H1 (cell line): ENCODE results near the gene LGALS4. TPM values are rescaled to one million over a fixed set of nuclear protein-coding genes. Genes with fewer than 3 reads are reported as not detected.
"Not testable (repeated sequence)": the region's sequence is repeated elsewhere in the genome, so short reads cannot be mapped to it uniquely, and the experiment has no call there.

Experiments
- CTCF ChIA-PET: fragments of 300-600 bp; sonication (Branson Sonifier 250); formaldehyde crosslinking; loops from one replicate; lab custom pipeline; 2021; ENCODE audit not compliant: partially characterized antibody; lab: Charles Lee
- POLR2A ChIA-PET: fragments of 300-600 bp; sonication (Branson Sonifier 250); formaldehyde crosslinking; loops from one replicate; lab custom pipeline; 2021; ENCODE audit warnings: inconsistent platforms; ENCODE audit not compliant: partially characterized antibody; lab: Charles Lee
- DNase-seq, 2 experiments: peaks; one replicate each; pipeline versions ENCODE4 v3.0.0 to v3.0.0-alpha.2; 2010 to 2022; ENCODE audit warnings: low spot score in 2 of 2, low read depth in 1 of 2, mixed read lengths in 1 of 2
- FAIRE-seq: peaks from 2 replicates; lab custom pipeline; 2011; peaks lifted over from hg19 to GRCh38; lab: Jason Lieb, UNC
- H2AFZ ChIP-seq: 2 replicates; pipeline ENCODE4 v1.8.1; 2012; ENCODE audit warnings: low read length, inconsistent platforms
- H2AK5ac ChIP-seq: 2 replicates; pipeline ENCODE4 v1.6.1; 2013; ENCODE audit warnings: low read depth, low read length
- H2BK120ac ChIP-seq: replicated peaks from 2 replicates; pipeline ENCODE3; 2013; ENCODE audit warnings: low read depth, low read length, inconsistent platforms
- H2BK12ac ChIP-seq: 2 replicates; pipeline ENCODE4 v1.6.1; 2013; ENCODE audit warnings: low read depth, low read length
- H2BK15ac ChIP-seq: 2 replicates; pipeline ENCODE4 v1.6.1; 2013; ENCODE audit warnings: low read length
- H2BK20ac ChIP-seq: 2 replicates; pipeline ENCODE4 v1.6.1; 2013; ENCODE audit warnings: low read length
- H2BK5ac ChIP-seq: 2 replicates; pipeline ENCODE4 v1.6.1; 2013; ENCODE audit warnings: low read depth, low read length
- H3K14ac ChIP-seq: 2 replicates; pipeline ENCODE4 v1.6.1; 2013; ENCODE audit warnings: inconsistent platforms; ENCODE audit not compliant: insufficient read length
- H3K18ac ChIP-seq: 2 replicates; pipeline ENCODE4 v1.6.1; 2013; ENCODE audit warnings: low read length; ENCODE audit errors: extremely low read depth
- H3K23ac ChIP-seq: 2 replicates; pipeline ENCODE4 v1.6.1; 2013; ENCODE audit warnings: inconsistent platforms; ENCODE audit not compliant: insufficient read length
- H3K23me2 ChIP-seq: 2 replicates; pipeline ENCODE4 v1.6.1; 2013; ENCODE audit warnings: low read depth, low read length
- H3K27ac ChIP-seq: 2 replicates; pipeline ENCODE4 v1.6.1; 2011; ENCODE audit warnings: low read depth, low read length, inconsistent platforms
- H3K27me3 ChIP-seq, 4 experiments: replicated peaks in 1 of 4; 1 replicate in 1 of 4; 2 replicates in 3 of 4; pipeline versions ENCODE4 v1.6.1 to v1.8.1; 2011 to 2013; ENCODE audit warnings: low read length in 3 of 4, mild to moderate bottlenecking in 3 of 4, inconsistent platforms in 2 of 4, mixed read lengths in 2 of 4, moderate library complexity in 1 of 4; ENCODE audit not compliant: control insufficient read depth in 3 of 4, insufficient read depth in 3 of 4; ENCODE audit errors: extremely low read depth in 1 of 4
- H3K36me3 ChIP-seq, 4 experiments: 2 replicates each; pipeline versions ENCODE4 v1.6.1 to v1.8.1; 2011 to 2013; ENCODE audit warnings: mild to moderate bottlenecking in 4 of 4, low read length in 3 of 4, moderate library complexity in 2 of 4, control low read depth in 1 of 4, inconsistent platforms in 1 of 4; ENCODE audit not compliant: insufficient read depth in 4 of 4, control insufficient read depth in 2 of 4
- H3K4ac ChIP-seq: replicated peaks from 2 replicates; pipeline ENCODE3; 2013; ENCODE audit warnings: low read length, low read depth, mixed read lengths, inconsistent platforms; ENCODE audit not compliant: insufficient read length
- H3K4me1 ChIP-seq, 4 experiments: replicated peaks in 1 of 4; 1 replicate in 1 of 4; 2 replicates in 3 of 4; pipeline versions ENCODE4 v1.6.1 to v1.8.1; 2011 to 2013; ENCODE audit warnings: low read length in 3 of 4, inconsistent platforms in 2 of 4, mixed read lengths in 1 of 4; ENCODE audit not compliant: insufficient read depth in 4 of 4, control insufficient read depth in 3 of 4
- H3K4me2 ChIP-seq, 2 experiments: 2 replicates each; pipeline versions ENCODE4 v1.6.1 to v1.8.1; 2011 to 2013; ENCODE audit warnings: low read depth in 2 of 2, low read length in 2 of 2, control low read depth in 1 of 2, inconsistent platforms in 1 of 2, mild to moderate bottlenecking in 1 of 2; ENCODE audit not compliant: insufficient read depth in 1 of 2
- H3K4me3 ChIP-seq, 4 experiments: fragments of 200-600, 300-600 bp in 1 of 4; sonication (generic), shearing (Covaris generic), sonication (Bioruptor Twin) in 1 of 4; 2 replicates each; pipeline versions ENCODE4 v1.5.1 to v1.8.1; 2011 to 2016; ENCODE audit warnings: low read length in 4 of 4, low read depth in 3 of 4, control low read depth in 2 of 4, inconsistent platforms in 2 of 4, mild to moderate bottlenecking in 2 of 4, mixed read lengths in 1 of 4, moderate library complexity in 1 of 4; ENCODE audit not compliant: insufficient read depth in 2 of 4; ENCODE audit errors: extremely low read depth in 1 of 4
- H3K56ac ChIP-seq: replicated peaks from 2 replicates; pipeline ENCODE3; 2013; ENCODE audit warnings: low read depth, mild to moderate bottlenecking, mixed read lengths, low read length, inconsistent platforms; ENCODE audit not compliant: insufficient read length
- H3K79me1 ChIP-seq: 2 replicates; pipeline ENCODE4 v1.6.1; 2013; ENCODE audit warnings: low read depth, low read length, control low read depth
- H3K79me2 ChIP-seq, 2 experiments: 2 replicates each; pipeline versions ENCODE4 v1.6.1 to v1.8.1; 2012 to 2013; ENCODE audit warnings: low read length in 2 of 2, mild to moderate bottlenecking in 2 of 2, inconsistent platforms in 1 of 2; ENCODE audit not compliant: insufficient read depth in 2 of 2, control insufficient read depth in 1 of 2
- H3K9ac ChIP-seq, 4 experiments: replicated peaks in 1 of 4; 1 replicate in 1 of 4; 2 replicates in 3 of 4; pipeline versions ENCODE4 v1.6.1 to v1.8.1; 2011 to 2013; ENCODE audit warnings: low read depth in 3 of 4, low read length in 3 of 4, control low read depth in 2 of 4, mild to moderate bottlenecking in 2 of 4, moderate library complexity in 2 of 4, inconsistent platforms in 1 of 4; ENCODE audit errors: extremely low read depth in 1 of 4
- H3K9me3 ChIP-seq, 2 experiments: 2 replicates each; pipeline versions ENCODE4 v1.6.1 to v1.8.1; 2012 to 2013; ENCODE audit warnings: mild to moderate bottlenecking in 2 of 2, moderate library complexity in 2 of 2, control low read depth in 1 of 2, inconsistent platforms in 1 of 2, low read depth in 1 of 2, low read length in 1 of 2, mixed read lengths in 1 of 2; ENCODE audit not compliant: insufficient read depth in 2 of 2
- H4K20me1 ChIP-seq, 2 experiments: replicated peaks in 1 of 2; 2 replicates each; pipeline versions ENCODE3 to v1.8.1; 2011 to 2013; ENCODE audit warnings: inconsistent platforms in 2 of 2, low read length in 2 of 2, mild to moderate bottlenecking in 1 of 2; ENCODE audit not compliant: insufficient read depth in 2 of 2, control insufficient read depth in 1 of 2
- H4K5ac ChIP-seq: 2 replicates; pipeline ENCODE4 v1.6.1; 2013; ENCODE audit warnings: low read length, low read depth, mixed read lengths, inconsistent platforms; ENCODE audit not compliant: insufficient read length
- H4K8ac ChIP-seq: 2 replicates; pipeline ENCODE4 v1.8.0; 2013; ENCODE audit warnings: mild to moderate bottlenecking, moderate library complexity, low read length, inconsistent platforms; ENCODE audit not compliant: insufficient read depth; ENCODE audit errors: extremely low read depth
- H4K91ac ChIP-seq: replicated peaks from 2 replicates; pipeline ENCODE3; 2013; ENCODE audit warnings: low read length, mixed read lengths, inconsistent platforms; ENCODE audit not compliant: insufficient read length
- CTBP2 ChIP-seq: IDR thresholded peaks from 2 replicates; pipeline ENCODE4 v1.7.0; 2011; ENCODE audit warnings: borderline replicate concordance, mild to moderate bottlenecking, moderate library complexity, mixed read lengths, low read length; ENCODE audit not compliant: insufficient read depth, insufficient read length
- SIRT6 ChIP-seq: IDR thresholded peaks from one replicate; pipeline ENCODE4 v1.7.1; 2012; ENCODE audit warnings: low read length, inconsistent platforms
- TCF12 ChIP-seq: IDR thresholded peaks from 2 replicates; pipeline ENCODE4 v1.6.1; 2011; ENCODE audit warnings: low read depth, mild to moderate bottlenecking, low read length
- WGBS, 2 experiments: shearing (Covaris generic) in 1 of 2; methylation state at CpG; one replicate each; pipeline versions ENCODE4 v1.1.6 to v1.1.7; 2013 to 2015; ENCODE audit warnings: low lambda C conversion rate in 2 of 2, mixed read lengths in 2 of 2, inconsistent platforms in 1 of 2, low coverage in 1 of 2, missing lambda C conversion rate in 1 of 2; ENCODE audit not compliant: insufficient replicate concordance in 2 of 2, insufficient coverage in 1 of 2, insufficient read length in 1 of 2; ENCODE audit errors: extremely low coverage in 1 of 2, missing lambda C conversion rate in 1 of 2; 5-methylcytosine and 5-hydroxymethylcytosine counted together
- polyA plus RNA-seq, 7 experiments: library from polyadenylated mRNA; depleted of rRNA in 3 of 7; stranded (reverse) in 5 of 7; unstranded in 2 of 7; fragments of >200 nt in 5 of 7; fragments of 200-250 nt in 2 of 7; gene quantifications; 1 replicate in 5 of 7; 2 replicates in 1 of 7; 4 replicates in 1 of 7; pipeline versions ENCODE4 v1.2.1 to v1.2.3, GENCODE V29; 2011 to 2013; ENCODE audit warnings: missing spikeins in 2 of 7, mixed read lengths in 2 of 7
- total RNA-seq: library from RNA; stranded (reverse); fragmentation: NEBNext Ultra II Directional; extraction: Animal tissue kit (Norgen Biotek cat#: 25700); gene quantifications from 2 replicates; pipeline ENCODE4 v1.2.1, GENCODE V29; 2021

LGALS4 gene
- total and polyA plus RNA-seq, 2 of the 8 experiments (the other 6 are each of a cell fraction or from before 2014, with no cell fraction given): 0.32 to 0.37 TPM

DNA sequence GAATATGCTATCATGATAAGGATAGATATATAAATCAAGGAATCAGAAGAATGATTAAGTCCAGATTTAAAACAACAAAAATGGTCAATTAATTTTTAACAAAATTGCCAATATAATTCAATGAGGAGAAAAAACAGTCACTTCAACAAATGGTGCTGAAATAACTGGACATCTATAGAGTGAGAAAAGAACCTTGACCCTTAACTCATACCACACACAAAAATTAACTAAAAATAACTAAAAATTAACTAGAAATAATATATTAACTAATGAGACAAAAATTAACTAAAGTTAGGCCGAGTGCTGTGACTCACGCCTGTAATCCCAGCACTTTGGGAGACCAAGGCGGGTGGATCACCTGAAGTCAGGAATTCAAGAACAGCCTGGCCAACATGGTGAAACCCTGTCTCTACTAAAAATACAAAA is 48.9 kb downstream of the LGALS4 start (continued):
- TF ChIP-seq TCF12 (no peak), CTBP2 (no peak), SIRT6 (no peak)

GRCh38 chr19:38761884-38762389 is 50.8 kb downstream of the LGALS4 start:
- WGBS, 2 experiments: 86% methylated on average over 9 of the region's 9 CpGs; no CpG with 5 or more reads in 1 of the 2 experiments
- not testable (repeated sequence) for DNase-seq, H3K23me2 ChIP-seq, H4K8ac ChIP-seq, H3K27ac ChIP-seq, H2BK120ac ChIP-seq, H2AK5ac ChIP-seq, H3K4me1 ChIP-seq, H3K36me3 ChIP-seq, H3K79me1 ChIP-seq, H4K20me1 ChIP-seq, H3K4me2 ChIP-seq, H4K5ac ChIP-seq, H3K27me3 ChIP-seq, H2BK15ac ChIP-seq, H3K4ac ChIP-seq, H3K56ac ChIP-seq, H4K91ac ChIP-seq, H3K79me2 ChIP-seq, H2BK12ac ChIP-seq, H2AFZ ChIP-seq, H3K14ac ChIP-seq, H3K23ac ChIP-seq, FAIRE-seq, H3K9ac ChIP-seq, H3K9me3 ChIP-seq, H2BK20ac ChIP-seq, H3K18ac ChIP-seq, H2BK5ac ChIP-seq, H3K4me3 ChIP-seq
- CTCF ChIA-PET: interaction anchor here (0.6 to 1.4 kb wide), 4 partner anchors 8 to 171 kb away, joined by 3 to 10 read pairs (median 5); no protein-coding TSS in a partner anchor
- POLR2A ChIA-PET: interaction anchor here (0.9 kb wide), 1 partner anchor 84 kb away, joined by 3 read pairs; no protein-coding TSS in a partner anchor
